Mesenteric fat pad (tissue), 1 donor: ENCODE results near the gene CCDC89. TPM values are rescaled to one million over a fixed set of nuclear protein-coding genes. Genes with fewer than 3 reads are reported as not detected.
"Not testable (repeated sequence)": the region's sequence is repeated elsewhere in the genome, so short reads cannot be mapped to it uniquely, and the experiment has no call there.

Experiments
- DNase-seq: peaks from one replicate; pipeline ENCODE4 v3.0.0-alpha.2; 2020; ENCODE audit warnings: low spot score
- total RNA-seq: library from RNA; stranded (reverse); fragmentation: NEBNext Ultra II Directional; extraction: Animal tissue kit (Norgen Biotek cat#: 25700); gene quantifications from one replicate; pipeline ENCODE4 v1.2.1, GENCODE V29; 2021
- donor health status: DM: yes; HTN: yes; CAD: no.

The CCDC89 gene
- total RNA-seq, 1 donor from 2014 or later = 0.84 TPM

- DNase-seq = not testable (repeated sequence)
These were observed 31.7 kb downstream of the CCDC89 start for GRCh38 chr11:85654343-85654742.

- DNase-seq = no peak
These were observed 33.1 kb downstream of the CCDC89 start for GRCh38 chr11:85652786-85653447.

GRCh38 chr11:85651118-85651517 is 34.9 kb downstream of the CCDC89 start:
- DNase-seq = no peak

GRCh38 chr11:85647604-85648299 is 38.2 kb downstream of the CCDC89 start, which contains the start of gene TMEM126A:
TMEM126A (plus strand) TSS chr11:85647967; CDS start chr11:85650256, 2,289 bp downstream.
- peak; percentile 97 for DNase-seq

DNA sequence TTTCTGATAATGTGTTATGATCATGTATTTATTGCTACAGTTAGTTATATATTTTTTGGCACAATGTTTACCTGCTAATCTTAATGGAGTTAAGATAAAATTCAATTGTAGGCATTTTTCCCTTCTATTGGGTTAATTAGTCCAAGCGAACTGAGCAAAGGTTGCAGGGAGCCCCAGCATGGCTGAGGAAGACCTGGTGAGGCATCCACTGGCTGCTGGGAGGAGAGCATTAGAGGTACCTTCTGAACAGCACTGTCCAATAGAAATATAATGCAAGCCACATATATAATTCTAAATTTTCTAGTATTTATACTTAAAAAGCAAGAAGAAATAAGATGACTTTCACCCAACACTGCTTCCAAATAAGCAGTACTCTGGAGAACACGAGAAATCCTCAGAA is 38.9 kb downstream of the CCDC89 start:
- no peak for DNase-seq

DNA sequence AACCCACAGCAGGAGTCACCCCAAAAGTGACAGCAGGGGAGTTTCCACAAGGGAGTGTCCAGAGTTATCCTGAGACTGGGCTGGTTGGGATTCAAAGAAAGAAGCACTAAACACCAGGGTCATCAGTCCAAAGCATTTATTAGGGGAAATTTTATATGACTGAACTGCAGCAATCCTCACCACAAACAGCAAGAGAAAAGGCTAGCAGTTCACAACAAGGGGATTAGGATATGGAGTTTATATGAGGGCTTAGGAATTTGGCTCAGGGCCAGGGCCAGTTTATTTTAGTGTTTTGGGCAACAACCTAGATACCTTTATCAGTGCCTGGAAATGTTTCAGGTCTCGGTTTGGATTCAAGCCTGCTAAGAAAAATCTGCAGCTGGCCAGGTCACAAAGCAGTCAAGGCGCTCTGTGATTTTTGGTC is 42.8 kb downstream of the CCDC89 start:
- no peak for DNase-seq

DNA sequence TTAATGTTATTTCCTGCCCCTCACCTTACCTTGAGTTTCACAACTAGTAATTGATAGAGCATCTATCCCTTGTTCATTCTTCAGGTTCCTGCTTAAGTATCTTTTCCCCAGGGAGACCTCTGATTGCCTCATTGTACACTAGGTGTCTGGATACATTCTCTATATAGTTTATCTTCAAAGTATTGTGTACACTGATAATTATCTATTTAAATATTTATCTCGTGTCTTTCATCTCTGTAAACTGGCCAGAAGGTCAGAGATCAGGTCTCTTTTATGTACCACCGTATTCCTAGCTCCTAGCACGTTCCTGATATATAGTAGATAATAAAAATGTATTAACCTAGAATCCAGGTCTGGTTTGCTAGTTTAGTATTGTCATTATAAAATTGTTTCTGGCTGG is 51.2 kb downstream of the CCDC89 start:
- DNase-seq = no peak

Other genes with a start within 250 kb of the CCDC89 start
- 2.8 TPM for gene DLG2, start 58.9 kb downstream of the CCDC89 start, total RNA-seq
- 44.5 TPM for gene TMEM126B, start 57.6 kb downstream of the CCDC89 start, total RNA-seq
- gene TMEM126A, start 38.2 kb downstream of the CCDC89 start, total RNA-seq = 36.6 TPM
- gene CREBZF, start 21.1 kb downstream of the CCDC89 start, total RNA-seq = 25.1 TPM
- 13.5 TPM for gene SYTL2, start 124.9 kb upstream of the CCDC89 start, total RNA-seq
- not detected for gene CCDC83, start 169.2 kb upstream of the CCDC89 start, total RNA-seq